K562 (cell line): ENCODE results near the gene EPYC. TPM values are rescaled to one million over a fixed set of nuclear protein-coding genes. Genes with fewer than 3 reads are reported as not detected.

ENCODE experiments used
- ATAC-seq: fragments of 200-7000 bp; cut with Tn5 transposase; 3 replicates; pipeline ENCODE4 v1.9.1; 2020; ENCODE audit warnings: moderate library complexity
- Bru-seq: library from RNA; stranded (reverse); fragments of 400-500 nt; gene quantifications from one replicate; lab custom pipeline; 2021; lab: Mats Ljungman, UMichigan
- BruChase-seq, 2 experiments: library from RNA; stranded (reverse); fragments of 400-500 nt; gene quantifications; one replicate each; lab custom pipeline; 2021; lab: Mats Ljungman, UMichigan
- BruUV-seq: library from RNA; stranded (reverse); fragments of 400-500 nt; replicated peaks from 2 replicates; lab custom pipeline; 2021; lab: Mats Ljungman, UMichigan
- CTCF ChIA-PET: fragments of 300-600 bp; formaldehyde crosslinking; extraction: SDS; loops from one replicate; lab custom pipeline; 2021; ENCODE audit warnings: low intra/inter-chr PET ratio; lab: Yijun Ruan, JAX
- POLR2A ChIA-PET: fragments of 300-600, 350-650 bp; sonication (Branson Sonifier 250); formaldehyde crosslinking; extraction: SDS; loops from one replicate; lab custom pipeline; 2021; ENCODE audit warnings: antibody characterized with exemption, inconsistent platforms; lab: Yijun Ruan, JAX
- DNase-seq, 4 experiments: peaks; one replicate each; pipeline versions ENCODE4 v3.0.0 to v3.0.0-alpha.2; 2011 to 2018; ENCODE audit warnings: low spot score in 3 of 4, mixed read lengths in 3 of 4; ENCODE audit errors: extremely low read depth in 1 of 4
- FAIRE-seq: peaks from 2 replicates; lab custom pipeline; 2011; peaks lifted over from hg19 to GRCh38; lab: Jason Lieb, UNC
- H2AFZ ChIP-seq: 2 replicates; pipeline ENCODE4 v1.6.0; 2011; ENCODE audit warnings: low read depth, low read length, control low read depth, inconsistent platforms
- H3K27ac ChIP-seq: fragments of 200-600 bp; 3 replicates; pipeline ENCODE4 v1.8.0; 2011; ENCODE audit warnings: low read depth, mild to moderate bottlenecking, control low read depth, inconsistent platforms, low read length, moderate library complexity, mixed read lengths; ENCODE audit errors: extremely low read depth
- H3K27me3 ChIP-seq, 2 experiments: fragments of 300-600 bp in 1 of 2; 2 replicates in 1 of 2; 3 replicates in 1 of 2; pipeline versions ENCODE4 v1.6.0 to v1.8.0; 2011; ENCODE audit warnings: inconsistent platforms in 2 of 2, low read length in 2 of 2, mild to moderate bottlenecking in 1 of 2, mixed read lengths in 1 of 2, moderate library complexity in 1 of 2; ENCODE audit not compliant: control insufficient read depth in 2 of 2, insufficient read depth in 2 of 2
- H3K36me3 ChIP-seq: fragments of 300-600 bp; 3 replicates; pipeline ENCODE4 v1.8.0; 2011; ENCODE audit warnings: mild to moderate bottlenecking, low read length, inconsistent platforms; ENCODE audit not compliant: control insufficient read depth, insufficient read depth
- H3K4me1 ChIP-seq, 2 experiments: fragments of 200-600 bp in 1 of 2; replicated peaks in 1 of 2; 2 replicates in 1 of 2; 3 replicates in 1 of 2; pipeline versions ENCODE4 v1.5.1 to v1.8.0; 2011; ENCODE audit warnings: inconsistent platforms in 2 of 2, low read length in 2 of 2, mild to moderate bottlenecking in 1 of 2, mixed read lengths in 1 of 2, moderate library complexity in 1 of 2; ENCODE audit not compliant: control insufficient read depth in 2 of 2, insufficient read depth in 2 of 2
- H3K4me2 ChIP-seq: 2 replicates; pipeline ENCODE4 v1.6.1; 2011; ENCODE audit warnings: low read length, control low read depth, inconsistent platforms, mixed read lengths; ENCODE audit not compliant: insufficient read depth
- H3K4me3 ChIP-seq: fragments of 200-600 bp; sonication (generic), shearing (Covaris generic); 2 replicates; pipeline ENCODE4 v1.5.1; 2016; ENCODE audit warnings: control low read depth, inconsistent platforms
- H3K79me2 ChIP-seq: fragments of 200-600 bp; 3 replicates; pipeline ENCODE4 v1.8.0; 2011; ENCODE audit warnings: low read length, inconsistent platforms; ENCODE audit not compliant: control insufficient read depth, insufficient read depth
- H3K9ac ChIP-seq, 2 experiments: 2 replicates each; pipeline versions ENCODE4 v1.6.0 to v1.6.1; 2011; ENCODE audit warnings: low read depth in 2 of 2, low read length in 2 of 2, control low read depth in 1 of 2, inconsistent platforms in 1 of 2, mild to moderate bottlenecking in 1 of 2, mixed read lengths in 1 of 2; ENCODE audit not compliant: insufficient read depth in 1 of 2
- H3K9me1 ChIP-seq: one replicate; pipeline ENCODE4 v1.6.0; 2011; ENCODE audit warnings: inconsistent platforms, mild to moderate bottlenecking, low read length, moderate library complexity; ENCODE audit not compliant: control insufficient read depth, insufficient read depth
- H3K9me3 ChIP-seq: replicated peaks from 2 replicates; pipeline ENCODE4 v1.5.1; 2011; ENCODE audit warnings: low read depth, low read length, inconsistent platforms; ENCODE audit not compliant: control insufficient read depth, insufficient read depth
- H4K20me1 ChIP-seq: replicated peaks from 2 replicates; pipeline ENCODE4 v1.6.1; 2011; ENCODE audit warnings: low read length, inconsistent platforms, mixed read lengths; ENCODE audit not compliant: control insufficient read depth, insufficient read depth
- CAMTA2 ChIP-seq: fragments of 250-450 bp; sonication (Bioruptor Pico); conservative IDR thresholded peaks from 2 replicates; pipeline ENCODE4 v1.5.1; 2022
- CBFB ChIP-seq: sonication (generic); formaldehyde crosslinking; IDR thresholded peaks from 2 replicates; pipeline ENCODE4 v1.4.0; 2020; ENCODE audit warnings: mild to moderate bottlenecking, missing genetic modification reagents
- CEBPB ChIP-seq: fragments of 450-650 bp; IDR thresholded peaks from 2 replicates; pipeline ENCODE4 v1.6.1; 2016; ENCODE audit warnings: missing genetic modification characterization, missing compliant biosample characterization
- CSDE1 ChIP-seq, 2 experiments: fragments of 450-650 bp; IDR thresholded peaks; 2 replicates each; pipeline ENCODE4 v1.6.1; 2016; ENCODE audit warnings: mild to moderate bottlenecking in 1 of 2
- FOS ChIP-seq: IDR thresholded peaks from 3 replicates; pipeline ENCODE4 v1.6.1; 2011; ENCODE audit not compliant: insufficient read length; ENCODE audit errors: extremely low read depth
- ILF3 ChIP-seq: fragments of 450-650 bp; IDR thresholded peaks from 2 replicates; pipeline ENCODE4 v1.6.1; 2018; ENCODE audit warnings: antibody characterized with exemption, mild to moderate bottlenecking, moderate library complexity, borderline replicate concordance
- LARP7 ChIP-seq: fragments of 450-650 bp; IDR thresholded peaks from 2 replicates; pipeline ENCODE4 v1.6.1; 2016
- MAZ ChIP-seq, 2 experiments: fragments of 450-650 bp in 1 of 2; sonication (generic) in 1 of 2; formaldehyde crosslinking; IDR thresholded peaks in 1 of 2; conservative IDR thresholded peaks in 1 of 2; 2 replicates each; pipeline versions ENCODE4 v1.4.0 to v1.5.0; 2020; ENCODE audit warnings: mild to moderate bottlenecking in 1 of 2, missing genetic modification reagents in 1 of 2
- RBM14 ChIP-seq: fragments of 200-400 bp; formaldehyde crosslinking; IDR thresholded peaks from 2 replicates; pipeline ENCODE4 v1.6.1; 2018; ENCODE audit warnings: low read depth, mild to moderate bottlenecking, low read length, moderate library complexity, borderline replicate concordance; ENCODE audit not compliant: insufficient read depth
- TEAD2 ChIP-seq: fragments of 450-650 bp; IDR thresholded peaks from 2 replicates; pipeline ENCODE4 v1.6.1; 2016; ENCODE audit warnings: missing genetic modification characterization, control low read depth, missing compliant biosample characterization
- ZBTB7A ChIP-seq: IDR thresholded peaks from 2 replicates; pipeline ENCODE4 v1.6.1; 2011; ENCODE audit warnings: low read depth, mild to moderate bottlenecking, low read length, moderate library complexity, borderline replicate concordance; ENCODE audit not compliant: control insufficient read depth
- ZNF561 ChIP-seq: fragments of 450-650 bp; formaldehyde crosslinking; conservative IDR thresholded peaks from 2 replicates; pipeline ENCODE4 v1.4.0; 2020; ENCODE audit warnings: mild to moderate bottlenecking, moderate library complexity
- ZNF586 ChIP-seq: fragments of 450-650 bp; formaldehyde crosslinking; conservative IDR thresholded peaks from 2 replicates; pipeline ENCODE4 v1.4.0; 2020; ENCODE audit warnings: mild to moderate bottlenecking, moderate library complexity
- ZNF77 ChIP-seq: fragments of 250-450 bp; sonication (Bioruptor Pico); IDR thresholded peaks from 2 replicates; pipeline ENCODE4 v1.5.0; 2020
- in situ Hi-C: fragments of 300-500 bp; cut with MboI; formaldehyde crosslinking; loops from 4 replicates; pipeline ENCODE4 v1.15.0; 2018; ENCODE audit warnings: inconsistent platforms, mixed read lengths
- intact Hi-C: fragments of 100-400 bp; cut with micrococcal nuclease; formaldehyde crosslinking; loops from 2 replicates; pipeline ENCODE4 v1.14.2; 2022
- long read RNA-seq, 3 experiments: library from polyadenylated mRNA in 2 of 3; library from RNA in 1 of 3; unstranded in 2 of 3; stranded (forward) in 1 of 3; transcript quantifications; one replicate each; pipeline ENCODE4 v2.0.0, GENCODE V29; 2019 to 2022
- polyA minus RNA-seq, 3 experiments: library from RNA; depleted of rRNA, polyadenylated mRNA; stranded (reverse); fragments of >200 nt; gene quantifications; 2 replicates each; pipeline ENCODE4 v1.2.3, GENCODE V29; 2011
- polyA plus RNA-seq, 8 experiments: library from polyadenylated mRNA; depleted of rRNA in 4 of 8; stranded (reverse) in 5 of 8; unstranded in 3 of 8; fragments of >200 nt; fragmentation: Nextera tagmentation in 2 of 8; fragmentation: Illumina TruSeq in 1 of 8; extraction: Ambion mirVana in 2 of 8; extraction: Trizol in 1 of 8; gene quantifications; 2 replicates each; pipeline versions ENCODE4 v1.2.1 to v1.2.3, GENCODE V29; 2011 to 2014; ENCODE audit warnings: inconsistent platforms in 1 of 8, missing spikeins in 1 of 8
- total RNA-seq, 7 experiments: library from RNA; depleted of rRNA in 6 of 7; stranded (reverse); fragments of >200 nt in 6 of 7; fragmentation: Illumina TruSeq in 2 of 7; extraction: Trizol in 2 of 7; gene quantifications; 2 replicates each; pipeline versions ENCODE4 v1.2.1 to v1.2.3, GENCODE V29; 2011 to 2021; ENCODE audit warnings: low replicate concordance in 1 of 7
- TF ChIP-seq, protein P1 (sequence below): fragments of 450-650 bp; IDR thresholded peaks from 2 replicates; pipeline ENCODE4 v1.6.1; 2016; ENCODE audit warnings: antibody characterized with exemption
- TF ChIP-seq, protein P2 (sequence below): fragments of 250-450 bp; sonication (Bioruptor Pico); IDR thresholded peaks from 2 replicates; pipeline ENCODE4 v1.6.1; 2021; ENCODE audit warnings: mild to moderate bottlenecking
- TF ChIP-seq, protein P3 (sequence below): sonication (generic); formaldehyde crosslinking; IDR thresholded peaks from 2 replicates; pipeline ENCODE4 v1.8.0; 2022; ENCODE audit warnings: mild to moderate bottlenecking, missing genetic modification reagents

Gene EPYC, protein sequence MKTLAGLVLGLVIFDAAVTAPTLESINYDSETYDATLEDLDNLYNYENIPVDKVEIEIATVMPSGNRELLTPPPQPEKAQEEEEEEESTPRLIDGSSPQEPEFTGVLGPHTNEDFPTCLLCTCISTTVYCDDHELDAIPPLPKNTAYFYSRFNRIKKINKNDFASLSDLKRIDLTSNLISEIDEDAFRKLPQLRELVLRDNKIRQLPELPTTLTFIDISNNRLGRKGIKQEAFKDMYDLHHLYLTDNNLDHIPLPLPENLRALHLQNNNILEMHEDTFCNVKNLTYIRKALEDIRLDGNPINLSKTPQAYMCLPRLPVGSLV
- total RNA-seq (2011; cell fraction: chromatin; rRNA removed; ENCODE audit: low replicate concordance), result not detected in 2 replicates
- total RNA-seq (2011; cell fraction: nucleolus; rRNA removed), result not detected in 2 replicates
- total RNA-seq (2011; cell fraction: nucleoplasm; rRNA removed), result not detected in 2 replicates
- total RNA-seq (2014; rRNA removed) (not detected in 2 replicates), total RNA-seq (2014; rRNA removed; fragmentation: Illumina TruSeq; extraction: Trizol) (not detected in 2 replicates), total RNA-seq (2015; rRNA removed; fragmentation: Illumina TruSeq; extraction: Trizol) (not detected in 2 replicates), total RNA-seq (2021) (not detected in 2 replicates), polyA plus RNA-seq (2011; rRNA removed) (not detected in 2 replicates), polyA plus RNA-seq (2014; fragmentation: Illumina TruSeq; extraction: Trizol) (not detected in 2 replicates), polyA plus RNA-seq (2014; fragmentation: Nextera tagmentation; extraction: Ambion mirVana) (not detected), polyA plus RNA-seq (2014; rRNA removed) (not detected in 2 replicates), polyA minus RNA-seq (2011; rRNA and poly(A)+ RNA removed) (not detected in 2 replicates), Bru-seq, nascent RNA (not detected), BruChase-seq, experiment 1, labeled RNA remaining after a 2-hour chase (not detected), BruChase-seq, experiment 2, labeled RNA remaining after a 6-hour chase (not detected)
- polyA plus RNA-seq (2011; cell fraction: cytosol; rRNA removed), result not detected in 2 replicates
- polyA plus RNA-seq (2011; cell fraction: nucleus; rRNA removed), result not detected in 2 replicates
- not detected in 2 replicates for polyA plus RNA-seq (2012)
- polyA minus RNA-seq (2011; cell fraction: cytosol; rRNA and poly(A)+ RNA removed), result not detected in 2 replicates
- not detected in 2 replicates for polyA minus RNA-seq (2011; cell fraction: nucleus; rRNA and poly(A)+ RNA removed)
- long read RNA-seq, experiment 1, result 0 reads
- long read RNA-seq, experiment 2, result 0 reads
- long read RNA-seq, experiment 3, result 0 reads

DNA sequence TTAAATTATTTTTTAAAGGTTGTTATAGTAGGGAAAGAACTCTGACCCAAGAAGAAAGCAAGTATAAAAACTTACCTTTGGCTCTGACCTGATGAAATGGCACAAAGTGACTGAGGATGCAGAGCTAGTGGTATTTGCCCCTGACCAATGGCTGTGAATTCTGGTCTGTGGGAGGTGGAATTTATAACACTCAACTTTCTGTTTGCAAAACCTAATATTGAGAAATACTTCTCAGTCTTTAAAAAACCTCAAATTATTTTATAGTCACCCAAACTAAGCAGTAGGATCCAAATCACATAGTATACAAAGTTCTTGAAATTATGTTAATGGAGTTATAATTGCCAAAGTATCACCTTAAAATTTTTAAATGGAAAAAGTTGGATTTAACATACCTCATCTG is at the start of gene EPYC:
EPYC (minus strand) TSS at position 101 of the 400 bp plus-strand sequence. CDS start 2,407 bp downstream, outside the sequence.
- no peaks in the 10 kb centered on the region for H3K79me2 ChIP-seq
- ChIA-PET POLR2A (no interaction called here), CTCF (no interaction called here)
- no peak within 1 kb of the TSS for H3K4me3 ChIP-seq
- ATAC-seq (no peak), FAIRE-seq (no peak), DNase-seq (no peak)
- H3K4me2 ChIP-seq, result no peak within 1 kb of the TSS
- no peak within 1 kb of the TSS for H2AFZ ChIP-seq
- no peak within 1 kb of the TSS for H3K27ac ChIP-seq
- H3K27me3 ChIP-seq, result no peaks in the 10 kb centered on the region
- no peaks in the 10 kb centered on the region for H4K20me1 ChIP-seq
- in situ Hi-C loops, result no loop called here
- H3K9me3 ChIP-seq, result no peaks in the 10 kb centered on the region
- H3K9ac ChIP-seq, result no peak within 1 kb of the TSS
- no TSS peak for BruUV-seq
- no peaks in the 10 kb centered on the region for H3K4me1 ChIP-seq
- no peaks in the 10 kb centered on the region for H3K36me3 ChIP-seq
- H3K9me1 ChIP-seq, result no peaks in the 10 kb centered on the region
- intact Hi-C loops, result no loop called here
- TF ChIP-seq TEAD2 (tag), result no peak
- no peak for TF ChIP-seq ZNF586 (CRISPR knock-in tag)
- TF ChIP-seq MAZ (CRISPR knock-in tag; conservative IDR thresholded peaks at IDR 0.05 in 1 of 2, IDR thresholded peaks at IDR 0.05 in 1 of 2), result no peak
- TF ChIP-seq RBM14, result no peak
- no peak for TF ChIP-seq FOS
- TF ChIP-seq, protein P1, sequence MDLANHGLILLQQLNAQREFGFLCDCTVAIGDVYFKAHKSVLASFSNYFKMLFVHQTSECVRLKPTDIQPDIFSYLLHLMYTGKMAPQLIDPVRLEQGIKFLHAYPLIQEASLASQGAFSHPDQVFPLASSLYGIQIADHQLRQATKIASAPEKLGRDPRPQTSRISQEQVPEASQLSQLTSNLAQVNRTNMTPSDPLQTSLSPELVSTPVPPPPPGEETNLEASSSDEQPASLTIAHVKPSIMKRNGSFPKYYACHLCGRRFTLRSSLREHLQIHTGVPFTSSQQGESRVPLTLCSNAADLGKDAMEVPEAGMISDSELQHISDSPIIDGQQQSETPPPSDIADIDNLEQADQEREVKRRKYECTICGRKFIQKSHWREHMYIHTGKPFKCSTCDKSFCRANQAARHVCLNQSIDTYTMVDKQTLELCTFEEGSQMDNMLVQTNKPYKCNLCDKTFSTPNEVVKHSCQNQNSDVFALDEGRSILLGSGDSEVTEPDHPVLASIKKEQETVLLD, result no peak
- TF ChIP-seq, protein P2, sequence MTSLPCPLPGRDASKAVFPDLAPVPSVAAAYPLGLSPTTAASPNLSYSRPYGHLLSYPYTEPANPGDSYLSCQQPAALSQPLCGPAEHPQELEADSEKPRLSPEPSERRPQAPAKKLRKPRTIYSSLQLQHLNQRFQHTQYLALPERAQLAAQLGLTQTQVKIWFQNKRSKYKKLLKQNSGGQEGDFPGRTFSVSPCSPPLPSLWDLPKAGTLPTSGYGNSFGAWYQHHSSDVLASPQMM (CRISPR knock-in tag), result no peak
- TF ChIP-seq CEBPB (tag), result no peak
- TF ChIP-seq CBFB, result no peak
- no peak for TF ChIP-seq ZBTB7A
- no peak for TF ChIP-seq LARP7
- TF ChIP-seq, protein P3, sequence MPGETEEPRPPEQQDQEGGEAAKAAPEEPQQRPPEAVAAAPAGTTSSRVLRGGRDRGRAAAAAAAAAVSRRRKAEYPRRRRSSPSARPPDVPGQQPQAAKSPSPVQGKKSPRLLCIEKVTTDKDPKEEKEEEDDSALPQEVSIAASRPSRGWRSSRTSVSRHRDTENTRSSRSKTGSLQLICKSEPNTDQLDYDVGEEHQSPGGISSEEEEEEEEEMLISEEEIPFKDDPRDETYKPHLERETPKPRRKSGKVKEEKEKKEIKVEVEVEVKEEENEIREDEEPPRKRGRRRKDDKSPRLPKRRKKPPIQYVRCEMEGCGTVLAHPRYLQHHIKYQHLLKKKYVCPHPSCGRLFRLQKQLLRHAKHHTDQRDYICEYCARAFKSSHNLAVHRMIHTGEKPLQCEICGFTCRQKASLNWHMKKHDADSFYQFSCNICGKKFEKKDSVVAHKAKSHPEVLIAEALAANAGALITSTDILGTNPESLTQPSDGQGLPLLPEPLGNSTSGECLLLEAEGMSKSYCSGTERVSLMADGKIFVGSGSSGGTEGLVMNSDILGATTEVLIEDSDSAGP (CRISPR knock-in tag), result no peak
- TF ChIP-seq CSDE1 (IDR thresholded peaks at IDR 0.05), result no peak
- TF ChIP-seq CAMTA2, result no peak
- TF ChIP-seq ZNF561 (CRISPR knock-in tag), result no peak
- TF ChIP-seq ILF3, result no peak
- TF ChIP-seq ZNF77 (CRISPR knock-in tag), result no peak
